ENCODE measurements around the gene CDH18. TPM values are rescaled to one million over a fixed set of nuclear protein-coding genes. Genes with fewer than 3 reads are reported as not detected.
"Not testable (repeated sequence)": the region's sequence is repeated elsewhere in the genome, so short reads cannot be mapped to it uniquely, and the experiment has no call there.

CDH18 gene
- total RNA-seq, 2 donors from 2014 or later, result not detected

GRCh38 chr5:19790829-19791466 lies 197.1 kb downstream of the CDH18 start:
- no peak for DNase-seq
- Mint-ChIP-seq H3K27ac (no peak overlapping the region), H3K4me1 (no peaks in the 10 kb centered on the region), H3K36me3 (ENCODE audit: low read depth) (no peaks in the 10 kb centered on the region), H3K27me3 (no peaks in the 10 kb centered on the region), H3K4me3 (no peak overlapping the region)
- H3K9me3 ChIP-seq (ENCODE audit: control insufficient read depth, low read length, poor library complexity, severe bottlenecking), result peaks cover 3% of the 10 kb centered on the region
- ATAC-seq, result no peak

DNA sequence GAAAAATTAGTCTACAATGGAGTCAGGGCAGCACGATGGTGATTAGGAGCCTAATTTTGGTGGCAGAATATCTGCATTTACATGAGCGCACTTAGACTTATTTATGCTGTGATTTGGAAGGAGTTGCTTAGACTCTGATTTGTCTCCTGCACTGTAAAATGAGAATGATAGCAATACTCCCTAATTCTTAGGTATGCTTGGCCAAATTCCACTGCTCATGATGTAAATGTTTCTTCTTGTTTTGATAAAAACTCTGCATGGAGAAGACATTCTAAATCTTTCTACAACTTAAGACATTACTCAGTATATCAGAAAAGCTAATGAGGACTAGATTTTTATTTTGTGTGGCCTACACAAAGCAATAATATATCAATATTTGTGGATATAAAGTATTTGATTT lies 205.4 kb downstream of the CDH18 start:
- Mint-ChIP-seq H3K27ac (no peak overlapping the region), H3K27me3 (no peaks in the 10 kb centered on the region), H3K4me1 (no peaks in the 10 kb centered on the region), H3K36me3 (ENCODE audit: low read depth) (no peaks in the 10 kb centered on the region), H3K4me3 (no peak overlapping the region)
- no peak for DNase-seq
- ATAC-seq, result no peak
- no peaks in the 10 kb centered on the region for H3K9me3 ChIP-seq (ENCODE audit: control insufficient read depth, low read length, poor library complexity, severe bottlenecking)

DNA sequence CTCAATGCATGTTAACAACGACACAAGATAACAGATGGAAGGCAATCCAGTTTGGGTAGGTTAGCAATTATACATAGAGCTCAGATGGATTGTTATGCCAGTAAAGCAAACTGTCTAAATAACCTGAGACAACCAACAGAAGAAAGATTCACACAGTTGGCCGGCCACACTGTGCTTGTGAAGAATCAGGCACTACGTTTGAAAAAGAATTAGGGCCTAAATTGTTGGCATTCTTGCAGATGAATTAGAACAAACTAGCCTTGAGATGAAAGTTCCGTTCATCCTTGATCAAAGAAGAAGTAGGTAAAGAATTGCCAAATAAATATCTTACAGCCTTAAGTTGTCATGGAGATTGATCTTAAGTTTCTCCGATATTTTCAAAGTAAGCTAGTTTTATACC lies 210.6 kb downstream of the CDH18 start:
- no peak for DNase-seq
- H3K4me3 Mint-ChIP-seq, result no peak overlapping the region
- no peaks in the 10 kb centered on the region for H3K27me3 Mint-ChIP-seq
- no peaks in the 10 kb centered on the region for H3K9me3 ChIP-seq (ENCODE audit: control insufficient read depth, low read length, poor library complexity, severe bottlenecking)
- ATAC-seq, result no peak
- no peak overlapping the region for H3K27ac Mint-ChIP-seq
- no peaks in the 10 kb centered on the region for H3K4me1 Mint-ChIP-seq
- H3K36me3 Mint-ChIP-seq (ENCODE audit: low read depth), result no peaks in the 10 kb centered on the region

- not testable (repeated sequence) for H3K36me3 Mint-ChIP-seq (ENCODE audit: low read depth); H3K4me3 Mint-ChIP-seq; H3K27me3 Mint-ChIP-seq; H3K4me1 Mint-ChIP-seq; ATAC-seq; H3K27ac Mint-ChIP-seq; H3K9me3 ChIP-seq (ENCODE audit: control insufficient read depth, low read length, poor library complexity, severe bottlenecking); DNase-seq
Measured at GRCh38 chr5:19776886-19777285, 211.1 kb downstream of the CDH18 start.

- Mint-ChIP-seq H3K4me3 (no peak overlapping the region), H3K4me1 (no peaks in the 10 kb centered on the region), H3K27ac (no peak overlapping the region), H3K27me3 (no peaks in the 10 kb centered on the region), H3K36me3 (ENCODE audit: low read depth) (no peaks in the 10 kb centered on the region)
- no peaks in the 10 kb centered on the region for H3K9me3 ChIP-seq (ENCODE audit: control insufficient read depth, low read length, poor library complexity, severe bottlenecking)
- DNase-seq (no peak), ATAC-seq (no peak)
Measured at GRCh38 chr5:19771174-19771835, 216.7 kb downstream of the CDH18 start.

- no peaks in the 10 kb centered on the region for H3K4me1 Mint-ChIP-seq
- ATAC-seq (no peak), DNase-seq (no peak)
- no peak overlapping the region for H3K27ac Mint-ChIP-seq
- H3K9me3 ChIP-seq (ENCODE audit: control insufficient read depth, low read length, poor library complexity, severe bottlenecking), result no peaks in the 10 kb centered on the region
- H3K4me3 Mint-ChIP-seq, result no peak overlapping the region
- no peaks in the 10 kb centered on the region for H3K27me3 Mint-ChIP-seq
- no peaks in the 10 kb centered on the region for H3K36me3 Mint-ChIP-seq (ENCODE audit: low read depth)
Measured at GRCh38 chr5:19770396-19770795, 217.6 kb downstream of the CDH18 start.

- H3K4me1 Mint-ChIP-seq, result no peaks in the 10 kb centered on the region
- no peak for ATAC-seq
- no peak overlapping the region for H3K4me3 Mint-ChIP-seq
- no peak overlapping the region for H3K27ac Mint-ChIP-seq
- H3K27me3 Mint-ChIP-seq, result no peaks in the 10 kb centered on the region
- no peaks in the 10 kb centered on the region for H3K36me3 Mint-ChIP-seq (ENCODE audit: low read depth)
- no peaks in the 10 kb centered on the region for H3K9me3 ChIP-seq (ENCODE audit: control insufficient read depth, low read length, poor library complexity, severe bottlenecking)
- DNase-seq, result no peak
Measured at GRCh38 chr5:19767987-19768386, 220.0 kb downstream of the CDH18 start.

DNA sequence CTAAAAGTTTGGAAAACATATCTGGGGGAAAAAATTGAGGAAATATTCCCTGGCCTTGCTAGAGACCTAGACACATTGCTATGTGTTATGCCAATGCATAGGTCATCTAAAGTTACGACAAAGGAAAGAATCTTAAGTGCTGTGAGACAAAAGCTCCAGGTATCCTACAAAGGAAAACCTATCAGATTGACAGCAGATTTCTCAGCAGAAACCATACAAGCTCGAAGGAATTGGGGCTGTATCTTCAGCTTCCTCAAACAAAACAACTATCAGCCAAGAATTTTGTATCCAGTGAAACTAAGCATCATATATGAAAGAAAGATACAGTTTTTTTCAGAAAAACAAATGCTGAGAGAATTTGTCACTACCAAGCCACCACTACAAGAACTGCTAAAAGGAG lies 234.4 kb downstream of the CDH18 start:
- H3K4me1 Mint-ChIP-seq, result no peaks in the 10 kb centered on the region
- no peaks in the 10 kb centered on the region for H3K27me3 Mint-ChIP-seq
- no peak overlapping the region for H3K27ac Mint-ChIP-seq
- peaks cover 2% of the 10 kb centered on the region for H3K9me3 ChIP-seq (ENCODE audit: control insufficient read depth, low read length, poor library complexity, severe bottlenecking)
- no peak overlapping the region for H3K4me3 Mint-ChIP-seq
- ATAC-seq, result no peak
- no peaks in the 10 kb centered on the region for H3K36me3 Mint-ChIP-seq (ENCODE audit: low read depth)
- no peak for DNase-seq

- no peak for DNase-seq
- H3K36me3 Mint-ChIP-seq (ENCODE audit: low read depth), result no peaks in the 10 kb centered on the region
- H3K4me3 Mint-ChIP-seq, result no peak overlapping the region
- no peaks in the 10 kb centered on the region for H3K27me3 Mint-ChIP-seq
- no peaks in the 10 kb centered on the region for H3K9me3 ChIP-seq (ENCODE audit: control insufficient read depth, low read length, poor library complexity, severe bottlenecking)
- no peaks in the 10 kb centered on the region for H3K4me1 Mint-ChIP-seq
- ATAC-seq, result no peak
- no peak overlapping the region for H3K27ac Mint-ChIP-seq
Measured at GRCh38 chr5:19751326-19751725, 236.7 kb downstream of the CDH18 start.

DNA sequence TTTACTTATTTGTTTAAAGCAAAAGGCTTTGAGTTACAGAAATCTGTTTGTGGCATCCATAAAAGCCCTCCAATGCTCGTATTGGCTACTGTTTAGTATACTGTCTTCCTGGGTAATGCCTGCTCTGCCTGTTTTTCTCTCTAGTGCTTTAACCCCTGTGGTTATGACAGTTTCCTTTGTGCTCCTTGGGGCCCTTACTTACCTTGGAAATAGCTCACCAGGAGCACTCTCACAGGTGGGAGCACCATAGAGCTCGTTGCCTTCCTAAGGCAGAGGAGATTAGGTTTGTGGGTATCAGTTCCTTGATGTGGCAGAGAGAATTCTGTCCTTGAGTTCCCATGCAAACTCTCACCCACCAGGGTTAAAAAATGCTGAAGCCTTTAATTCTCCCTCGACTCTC lies 242.8 kb downstream of the CDH18 start:
- H3K27ac Mint-ChIP-seq, result no peak overlapping the region
- no peaks in the 10 kb centered on the region for H3K9me3 ChIP-seq (ENCODE audit: control insufficient read depth, low read length, poor library complexity, severe bottlenecking)
- no peaks in the 10 kb centered on the region for H3K27me3 Mint-ChIP-seq
- no peak for DNase-seq
- no peaks in the 10 kb centered on the region for H3K4me1 Mint-ChIP-seq
- no peaks in the 10 kb centered on the region for H3K36me3 Mint-ChIP-seq (ENCODE audit: low read depth)
- ATAC-seq, result no peak
- no peak overlapping the region for H3K4me3 Mint-ChIP-seq

DNA sequence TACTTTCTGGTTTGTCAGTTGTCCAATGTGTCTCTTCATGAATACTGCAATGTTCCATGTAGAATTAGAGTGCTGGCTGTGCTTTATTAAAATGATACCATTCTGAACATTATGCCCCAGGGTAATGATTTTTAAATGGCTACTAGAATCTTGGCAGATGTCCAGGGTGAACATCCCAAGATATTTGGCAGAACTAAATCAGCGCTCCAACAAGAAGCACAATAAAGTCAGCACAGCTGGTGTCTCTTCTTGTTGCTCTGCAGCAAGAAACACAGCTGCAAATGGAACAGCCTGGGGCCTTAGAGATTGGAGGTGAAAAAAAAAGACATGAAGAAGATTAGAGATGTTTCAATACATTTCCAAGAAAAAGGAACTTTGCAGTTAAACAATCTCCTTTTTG lies 248.3 kb downstream of the CDH18 start:
- no peak overlapping the region for H3K27ac Mint-ChIP-seq
- DNase-seq (no peak), ATAC-seq (no peak)
- no peak overlapping the region for H3K4me3 Mint-ChIP-seq
- no peaks in the 10 kb centered on the region for H3K4me1 Mint-ChIP-seq
- no peaks in the 10 kb centered on the region for H3K36me3 Mint-ChIP-seq (ENCODE audit: low read depth)
- H3K9me3 ChIP-seq (ENCODE audit: control insufficient read depth, low read length, poor library complexity, severe bottlenecking), result no peaks in the 10 kb centered on the region
- H3K27me3 Mint-ChIP-seq, result no peaks in the 10 kb centered on the region

DNA sequence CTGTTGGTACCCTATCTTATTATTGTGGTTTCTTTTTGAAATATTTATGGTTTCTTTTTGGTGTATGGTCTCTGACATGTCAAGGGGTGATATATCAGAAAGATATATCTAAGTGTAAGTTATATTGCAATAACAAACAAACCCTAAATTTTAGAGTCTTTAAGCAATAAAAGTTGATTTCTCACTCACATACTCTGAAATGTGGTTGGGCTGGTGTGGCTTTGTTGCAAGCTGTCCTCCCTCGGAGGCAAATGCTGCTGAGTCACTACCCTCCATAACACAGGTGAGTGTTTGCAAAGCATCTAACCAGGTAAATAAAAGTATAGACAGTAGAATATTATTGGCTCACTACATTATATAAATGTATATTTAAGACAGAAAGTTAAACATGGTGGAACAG lies 253.2 kb downstream of the CDH18 start:
- ATAC-seq (no peak), DNase-seq (no peak)
- H3K36me3 Mint-ChIP-seq (ENCODE audit: low read depth), result no peaks in the 10 kb centered on the region
- no peaks in the 10 kb centered on the region for H3K27me3 Mint-ChIP-seq
- peaks cover 2% of the 10 kb centered on the region for H3K9me3 ChIP-seq (ENCODE audit: control insufficient read depth, low read length, poor library complexity, severe bottlenecking)
- no peak overlapping the region for H3K4me3 Mint-ChIP-seq
- no peak overlapping the region for H3K27ac Mint-ChIP-seq
- H3K4me1 Mint-ChIP-seq, result no peaks in the 10 kb centered on the region

- H3K4me1 Mint-ChIP-seq, result no peaks in the 10 kb centered on the region
- no peak overlapping the region for H3K27ac Mint-ChIP-seq
- no peak for ATAC-seq
- no peak overlapping the region for H3K4me3 Mint-ChIP-seq
- no peak for DNase-seq
- H3K27me3 Mint-ChIP-seq, result no peaks in the 10 kb centered on the region
- peaks cover 2% of the 10 kb centered on the region for H3K9me3 ChIP-seq (ENCODE audit: control insufficient read depth, low read length, poor library complexity, severe bottlenecking)
- H3K36me3 Mint-ChIP-seq (ENCODE audit: low read depth), result no peaks in the 10 kb centered on the region
Measured at GRCh38 chr5:19733612-19734495, 254.1 kb downstream of the CDH18 start.
